Parathyroid adenoma (tissue), 2 donors: Measurements from ENCODE around the gene SPRN.
"Not testable (repeated sequence)": the region's sequence is repeated elsewhere in the genome, so short reads cannot be mapped to it uniquely, and the experiment has no call there.

Source experiments
- H2AFZ ChIP-seq: fragments of 300-600 bp; sonication (generic); one replicate; pipeline ENCODE4 v1.7.0; 2017; ENCODE audit warnings: antibody characterized with exemption, mild to moderate bottlenecking
- H3K27ac ChIP-seq: fragments of 300-600 bp; sonication (generic); one replicate; pipeline ENCODE4 v1.7.0; 2017
- H3K27me3 ChIP-seq: fragments of 300-600 bp; sonication (generic); one replicate; pipeline ENCODE4 v1.7.0; 2017; ENCODE audit warnings: low read length; ENCODE audit not compliant: control insufficient read depth, insufficient read depth
- H3K36me3 ChIP-seq: fragments of 300-600 bp; sonication (generic); one replicate; pipeline ENCODE4 v1.7.0; 2017; ENCODE audit warnings: low read length; ENCODE audit not compliant: control insufficient read depth, insufficient read depth
- H3K4me1 ChIP-seq: fragments of 300-600 bp; sonication (generic); one replicate; pipeline ENCODE4 v1.7.0; 2017; ENCODE audit warnings: control low read depth
- H3K4me2 ChIP-seq: fragments of 300-600 bp; sonication (generic); one replicate; pipeline ENCODE4 v1.7.0; 2017; ENCODE audit warnings: low read length
- H3K4me3 ChIP-seq: fragments of 300-600 bp; sonication (generic); one replicate; pipeline ENCODE4 v1.7.0; 2017; ENCODE audit warnings: low read depth, low read length
- H3K79me2 ChIP-seq: fragments of 300-600 bp; sonication (generic); one replicate; pipeline ENCODE4 v1.7.0; 2017; ENCODE audit warnings: control low read depth
- H3K9ac ChIP-seq: fragments of 300-600 bp; sonication (generic); one replicate; pipeline ENCODE4 v1.7.0; 2017; ENCODE audit warnings: mild to moderate bottlenecking
- H3K9me3 ChIP-seq: fragments of 300-600 bp; sonication (generic); one replicate; pipeline ENCODE4 v1.7.0; 2017; ENCODE audit warnings: low read length; ENCODE audit not compliant: control insufficient read depth
- CTCF ChIP-seq: fragments of 300-600 bp; sonication (generic); IDR thresholded peaks from one replicate; pipeline ENCODE4 v1.7.0; 2017; ENCODE audit warnings: antibody characterized with exemption, mild to moderate bottlenecking
- donor health status: primary hyperparathyroidism.

The SPRN gene

GRCh38 chr10:133379152-133379800 is 45.1 kb downstream of the SPRN start, which contains the start of gene PAOX:
TSS of gene PAOX (plus strand) at chr10:133379262. CDS start at chr10:133379317, 55 bp downstream.
- peak within 1 kb of the TSS; percentile 80 for H3K4me3 ChIP-seq
- no peaks in the 10 kb centered on the region for H3K36me3 ChIP-seq
- H3K4me1 ChIP-seq: no peaks in the 10 kb centered on the region
- no peak for TF ChIP-seq CTCF
- H3K4me2 ChIP-seq: peak within 1 kb of the TSS; percentile 99
- H3K27me3 ChIP-seq: no peaks in the 10 kb centered on the region
- H3K79me2 ChIP-seq: no peaks in the 10 kb centered on the region
- H3K9me3 ChIP-seq: no peaks in the 10 kb centered on the region
- H3K27ac ChIP-seq: peak within 1 kb of the TSS; percentile 35
- peak within 1 kb of the TSS; percentile 86 for H2AFZ ChIP-seq
- H3K9ac ChIP-seq: no peak within 1 kb of the TSS

- Histone ChIP-seq H3K27me3 (no peaks in the 10 kb centered on the region), H3K4me1 (no peaks in the 10 kb centered on the region), H3K27ac (peak overlapping the region; percentile 35), H3K9ac (no peak overlapping the region), H2AFZ (peak overlapping the region; percentile 86), H3K79me2 (no peaks in the 10 kb centered on the region), H3K36me3 (no peaks in the 10 kb centered on the region), H3K9me3 (no peaks in the 10 kb centered on the region), H3K4me3 (peak overlapping the region; percentile 80), H3K4me2 (peak overlapping the region; percentile 99)
- no peak for TF ChIP-seq CTCF
These were observed 46.0 kb downstream of the SPRN start for GRCh38 chr10:133378251-133379096.

- Histone ChIP-seq H3K9me3 (no peaks in the 10 kb centered on the region), H3K9ac (no peak overlapping the region), H3K27me3 (no peaks in the 10 kb centered on the region), H3K4me2 (peak overlapping the region; percentile 99), H3K27ac (no peak overlapping the region), H3K4me3 (peak overlapping the region; percentile 80), H2AFZ (peak overlapping the region; percentile 86), H3K36me3 (no peaks in the 10 kb centered on the region), H3K79me2 (no peaks in the 10 kb centered on the region), H3K4me1 (no peaks in the 10 kb centered on the region)
- no peak for TF ChIP-seq CTCF
These were observed 46.6 kb downstream of the SPRN start for GRCh38 chr10:133377818-133378250.

- H2AFZ ChIP-seq: no peak overlapping the region
- no peak overlapping the region for H3K9ac ChIP-seq
- no peaks in the 10 kb centered on the region for H3K79me2 ChIP-seq
- no peaks in the 10 kb centered on the region for H3K9me3 ChIP-seq
- no peaks in the 10 kb centered on the region for H3K27me3 ChIP-seq
- H3K27ac ChIP-seq: no peak overlapping the region
- H3K4me2 ChIP-seq: no peak overlapping the region
- no peaks in the 10 kb centered on the region for H3K36me3 ChIP-seq
- H3K4me3 ChIP-seq: no peak overlapping the region
- no peaks in the 10 kb centered on the region for H3K4me1 ChIP-seq
- TF ChIP-seq CTCF: no peak
These were observed 47.2 kb downstream of the SPRN start for GRCh38 chr10:133377025-133377817.

- not testable (repeated sequence) for H3K9me3 ChIP-seq, H3K4me1 ChIP-seq, H3K9ac ChIP-seq, H3K27ac ChIP-seq, H3K27me3 ChIP-seq, H3K4me2 ChIP-seq, H3K4me3 ChIP-seq, H3K79me2 ChIP-seq, H2AFZ ChIP-seq, H3K36me3 ChIP-seq
These were observed 48.2 kb downstream of the SPRN start for GRCh38 chr10:133376183-133376582.
